ENCODE results near the gene NDUFS8. TPM values are rescaled to one million over a fixed set of nuclear protein-coding genes. Genes with fewer than 3 reads are reported as not detected.
A peak's percentile ranks its signal among the peaks of the same experiment; 100 is the strongest.

The NDUFS8 gene
- total RNA-seq, 2 donors from 2014 or later: 304 to 342 TPM

DNA sequence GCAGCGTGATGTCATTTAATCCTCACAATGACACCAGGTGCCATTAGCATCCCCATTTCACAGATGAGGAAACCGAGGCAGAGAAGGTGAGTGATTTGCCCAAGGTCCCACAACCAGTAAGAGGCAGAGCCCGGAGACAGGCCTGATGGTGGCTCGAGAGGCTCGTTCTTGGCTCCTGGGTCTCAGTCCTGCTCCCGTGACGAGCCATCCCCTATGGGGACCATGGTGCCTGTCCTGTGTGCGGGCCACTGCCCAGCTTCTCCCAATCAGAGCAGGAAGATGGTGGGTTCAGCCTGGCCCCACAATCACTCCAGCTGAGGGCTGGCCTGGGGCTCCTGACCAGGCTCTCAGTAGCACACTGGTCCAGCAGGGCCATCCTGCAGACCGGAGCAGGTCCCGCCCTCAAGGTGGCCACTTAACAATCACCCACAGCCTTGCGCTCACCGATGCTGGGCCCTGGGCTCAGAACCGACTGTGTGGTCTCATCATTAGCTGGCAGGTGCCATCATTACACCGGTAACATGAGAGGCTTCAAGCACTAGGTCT lies 16.8 kb upstream of the NDUFS8 start:
- ATAC-seq (no peak), DNase-seq (no peak)
- intact Hi-C loops (cut with DNase I): no loop called here

GRCh38 chr11:68014157-68014946 lies 16.1 kb upstream of the NDUFS8 start:
- DNase-seq: no peak
- intact Hi-C loops (cut with DNase I): no loop called here
- ATAC-seq: peak in 1 of 2 donors; percentile 31

GRCh38 chr11:68014947-68015447 lies 15.5 kb upstream of the NDUFS8 start:
- intact Hi-C loops (cut with DNase I): no loop called here
- no peak for DNase-seq
- no peak for ATAC-seq

GRCh38 chr11:68015467-68015866 lies 15.0 kb upstream of the NDUFS8 start:
- ATAC-seq: no peak
- no peak for DNase-seq
- intact Hi-C loops (cut with DNase I): no loop called here

- ATAC-seq: no peak
- intact Hi-C loops (cut with DNase I): no loop called here
- DNase-seq: no peak
Observed at GRCh38 chr11:68016161-68016903, 14.1 kb upstream of the NDUFS8 start.

DNA sequence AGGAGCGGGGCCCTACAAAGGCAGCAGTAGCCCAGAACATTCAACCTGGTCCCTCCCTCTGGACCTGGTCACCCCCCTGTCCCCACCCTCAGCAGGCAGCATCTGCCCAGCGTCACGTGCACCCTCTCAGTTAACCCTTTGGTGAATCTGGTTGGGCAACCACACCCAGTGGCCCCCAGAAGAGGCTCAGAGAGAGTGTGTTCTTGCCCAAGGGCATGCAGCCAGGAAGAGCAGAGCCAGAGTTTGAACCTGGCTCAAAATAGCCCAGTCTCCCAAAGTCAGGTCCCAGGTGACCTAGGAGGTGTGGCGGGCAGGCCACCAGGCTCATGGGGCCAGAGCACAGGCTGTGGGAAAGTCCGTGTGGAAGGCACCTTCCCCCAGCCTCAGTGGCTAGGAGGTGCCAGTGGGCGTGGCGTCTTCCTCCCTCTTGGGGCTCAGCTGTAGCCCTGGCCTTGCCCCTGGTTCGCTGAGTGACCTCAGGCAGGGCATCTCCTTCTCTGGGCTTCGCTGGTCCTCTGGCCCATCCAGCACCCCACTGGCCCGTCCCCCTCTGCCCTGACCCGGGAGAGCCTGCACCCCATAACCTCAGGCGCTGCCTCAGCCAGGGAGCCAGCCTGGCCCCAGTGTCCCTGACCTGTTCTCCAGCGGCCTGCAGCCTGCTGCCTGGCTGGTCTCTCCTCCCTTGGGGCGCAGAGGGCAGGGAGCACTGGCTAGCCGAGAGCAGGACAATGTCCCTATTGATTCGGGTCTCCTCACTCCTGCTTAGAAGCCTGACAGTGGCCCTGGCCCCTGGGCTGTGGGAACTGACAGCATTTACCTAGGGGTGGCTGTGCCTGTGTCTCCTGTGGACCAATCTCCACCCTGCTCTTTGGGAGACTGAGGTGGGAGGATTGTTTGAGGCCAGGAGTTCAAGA lies 13.3 kb upstream of the NDUFS8 start:
- intact Hi-C loops (cut with DNase I): no loop called here
- DNase-seq (no peak), ATAC-seq (no peak)

DNA sequence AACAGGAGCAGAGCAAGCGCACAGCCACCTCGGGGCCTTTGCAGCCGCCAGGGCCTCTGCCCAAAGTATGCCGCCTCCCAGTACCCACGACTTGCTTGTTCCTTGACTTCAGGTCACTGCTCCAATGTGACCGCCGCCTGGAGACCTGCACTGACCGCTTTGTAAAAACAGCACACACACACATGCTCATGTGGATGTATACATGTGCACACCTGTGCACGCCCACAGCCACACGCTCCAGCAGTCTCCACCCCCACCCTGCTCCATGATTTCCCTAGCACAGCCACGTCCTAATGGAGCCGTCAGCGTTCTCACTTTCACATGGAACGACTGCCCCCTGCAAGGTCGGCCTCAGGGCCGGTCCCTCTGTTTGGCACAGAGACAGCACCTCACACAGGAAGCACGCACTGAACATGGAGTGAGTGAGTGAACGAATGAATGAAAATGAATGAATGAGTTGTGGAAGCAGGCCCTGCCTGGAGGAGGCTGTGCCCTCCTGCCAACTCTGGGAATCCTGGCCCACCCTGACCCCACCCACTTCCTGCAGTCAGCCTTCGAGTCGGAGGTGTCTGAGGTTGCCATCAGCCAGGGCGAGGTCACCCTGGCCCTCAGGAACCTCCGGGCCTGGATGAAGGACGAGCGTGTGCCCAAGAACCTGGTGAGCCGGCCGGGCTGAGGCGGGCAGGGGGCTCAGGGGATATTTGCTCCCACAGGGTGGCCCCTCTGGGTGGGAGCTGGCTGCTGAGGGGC lies 12.3 kb upstream of the NDUFS8 start:
- intact Hi-C loops (cut with DNase I): no loop called here
- no peak for ATAC-seq
- DNase-seq: no peak

DNA sequence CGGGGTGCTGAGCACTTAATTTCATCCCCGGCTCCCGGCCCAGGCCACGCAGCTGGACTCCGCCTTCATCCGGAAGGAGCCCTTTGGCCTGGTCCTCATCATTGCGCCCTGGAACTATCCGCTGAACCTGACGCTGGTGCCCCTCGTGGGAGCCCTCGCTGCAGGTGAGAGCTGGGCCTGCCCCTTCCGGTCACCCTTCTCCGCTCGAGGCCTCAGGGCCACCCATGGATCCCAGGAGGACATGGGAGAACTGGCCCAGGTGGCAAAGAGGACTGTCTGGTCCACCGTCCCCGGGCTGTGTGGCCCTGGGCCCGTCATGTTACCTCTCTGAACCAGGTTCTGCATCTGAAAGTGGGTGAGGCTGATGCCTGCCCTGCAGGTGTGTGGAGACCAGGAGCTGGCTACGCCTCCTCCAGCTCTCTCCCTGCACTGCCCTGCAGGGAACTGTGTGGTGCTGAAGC lies 11.7 kb upstream of the NDUFS8 start:
- ATAC-seq (no peak), DNase-seq (no peak)
- intact Hi-C loops (cut with DNase I): no loop called here

GRCh38 chr11:68019486-68019885 lies 11.0 kb upstream of the NDUFS8 start:
- DNase-seq: no peak
- ATAC-seq: no peak
- intact Hi-C loops (cut with DNase I): no loop called here

- DNase-seq: no peak
- ATAC-seq: peak; percentile 9 to 36
- intact Hi-C loops (cut with DNase I): no loop called here
Observed at GRCh38 chr11:68020575-68020974, 9.9 kb upstream of the NDUFS8 start.

DNA sequence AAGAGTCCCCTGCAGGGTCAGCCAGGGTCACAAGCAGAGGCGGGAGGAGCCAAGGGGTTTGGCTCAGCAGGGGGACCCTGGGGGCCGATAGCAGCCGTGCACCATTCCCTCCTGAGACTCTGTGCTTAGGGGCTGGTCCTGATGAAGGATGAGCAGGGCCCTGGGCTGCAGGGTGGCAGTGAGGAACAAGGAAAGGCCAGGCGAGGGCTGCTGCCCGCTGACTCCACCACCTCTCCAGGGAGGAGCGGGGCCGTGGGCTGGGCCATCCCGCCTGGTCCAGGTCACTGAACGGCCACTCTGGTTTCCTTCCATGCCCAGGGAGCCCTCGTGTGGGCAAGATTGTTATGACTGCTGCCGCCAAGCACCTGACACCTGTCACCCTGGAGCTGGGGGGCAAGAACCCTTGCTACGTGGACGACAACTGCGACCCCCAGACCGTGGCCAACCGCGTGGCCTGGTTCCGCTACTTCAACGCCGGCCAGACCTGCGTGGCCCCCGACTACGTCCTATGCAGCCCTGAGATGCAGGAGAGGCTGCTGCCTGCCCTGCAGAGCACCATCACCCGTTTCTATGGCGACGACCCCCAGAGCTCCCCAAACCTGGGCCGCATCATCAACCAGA lies 9.2 kb upstream of the NDUFS8 start:
- ATAC-seq (peak in 1 of 2 donors; percentile 17), DNase-seq (no peak)
- intact Hi-C loops (cut with DNase I): no loop called here

DNA sequence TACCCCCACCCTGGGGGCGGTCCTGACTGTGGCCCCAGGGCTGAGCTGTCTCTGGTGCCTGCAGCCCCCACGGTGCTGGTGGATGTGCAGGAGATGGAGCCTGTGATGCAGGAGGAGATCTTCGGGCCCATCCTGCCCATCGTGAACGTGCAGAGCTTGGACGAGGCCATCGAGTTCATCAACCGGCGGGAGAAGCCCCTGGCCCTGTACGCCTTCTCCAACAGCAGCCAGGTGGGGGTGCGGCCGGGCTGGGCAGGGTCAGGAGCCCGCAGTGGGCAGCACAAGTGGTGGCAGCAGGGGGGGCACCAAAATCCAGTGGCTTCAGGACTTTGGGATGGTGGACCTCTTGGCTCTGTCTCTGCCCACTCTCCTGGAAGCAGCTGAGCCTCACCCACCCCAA lies 8.0 kb upstream of the NDUFS8 start:
- ATAC-seq (no peak), DNase-seq (no peak)
- intact Hi-C loops (cut with DNase I): no loop called here

- intact Hi-C loops (cut with DNase I): no loop called here
Observed at GRCh38 chr11:68024508-68024907, 6.0 kb upstream of the NDUFS8 start.

DNA sequence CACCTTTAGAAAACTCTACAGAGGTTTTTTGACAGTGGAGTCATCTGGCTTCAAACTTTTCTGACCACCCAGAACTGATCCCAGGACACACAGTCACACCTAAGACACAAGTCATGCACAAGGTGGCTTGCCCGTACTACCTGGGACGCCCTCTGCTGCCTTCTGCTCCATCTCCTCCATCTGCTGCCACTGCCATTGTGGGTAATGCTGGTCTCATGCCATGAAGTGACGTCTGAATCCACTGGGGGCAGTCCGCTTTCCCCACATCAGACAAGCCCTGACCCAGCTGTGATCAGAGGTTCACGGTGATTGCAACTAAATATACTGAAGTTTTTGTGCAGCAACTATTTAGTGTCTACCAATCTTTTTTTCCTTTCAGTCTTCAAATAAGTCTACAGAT lies 5.4 kb upstream of the NDUFS8 start:
- ATAC-seq: no peak
- intact Hi-C loops (cut with DNase I): no loop called here
- no peak for DNase-seq

More at GRCh38 chr11:68024508-68024907, 6.0 kb upstream of the NDUFS8 start:
- ATAC-seq: no peak
- DNase-seq: no peak

DNA sequence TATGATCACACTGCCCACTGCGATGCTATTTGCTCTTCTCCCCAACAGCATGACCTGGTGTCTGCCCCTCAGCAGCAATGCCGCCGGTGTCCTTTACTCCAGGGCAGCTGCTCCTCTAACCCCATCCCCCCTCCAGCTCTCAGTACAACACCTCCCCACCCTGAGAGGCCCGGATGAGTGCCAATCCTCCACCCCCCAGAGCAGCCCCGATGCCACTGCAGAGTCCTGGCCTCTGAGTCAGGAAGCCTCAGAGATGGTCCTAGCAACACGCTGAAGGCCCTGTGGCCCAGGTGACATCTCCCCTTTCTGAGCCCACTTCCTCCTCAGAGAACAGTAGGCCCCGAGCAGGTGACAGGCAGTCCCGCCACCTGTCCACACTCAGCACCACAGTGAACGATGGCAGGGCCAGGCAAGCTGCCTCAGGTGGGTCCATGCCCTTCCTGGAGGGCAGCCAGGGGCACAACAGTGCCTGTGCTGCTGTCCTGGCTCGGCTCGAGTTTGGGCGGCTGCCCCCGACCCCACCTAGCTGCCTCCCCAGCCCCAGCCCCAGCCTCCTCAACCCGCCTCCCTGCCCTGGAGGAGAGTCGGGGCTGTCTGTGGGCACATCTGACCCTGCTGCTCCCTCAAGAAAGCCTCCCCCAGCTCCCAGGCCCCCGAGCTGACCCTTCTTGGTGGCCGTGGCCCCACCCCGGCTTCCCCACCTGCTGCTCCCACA lies 3.9 kb upstream of the NDUFS8 start:
- ATAC-seq (no peak), DNase-seq (no peak)
- intact Hi-C loops (cut with DNase I): no loop called here

- DNase-seq: no peak
- intact Hi-C loops (cut with DNase I): no loop called here
- ATAC-seq: no peak
Observed at GRCh38 chr11:68027667-68028066, 2.8 kb upstream of the NDUFS8 start.

- intact Hi-C loops (cut with DNase I): no loop called here
- ATAC-seq (no peak), DNase-seq (no peak)
Observed at GRCh38 chr11:68028802-68029545, 1.5 kb upstream of the NDUFS8 start.
